ENCODE measurements around the gene CTIF.

The CTIF gene

GRCh38 chr18:48861181-48861708, 322.4 kb downstream of the CTIF start:
- no peak overlapping the region for H3K27ac ChIP-seq (ENCODE audit: poor library complexity, severe bottlenecking)
- no peak for TF ChIP-seq CTCF (IDR thresholded peaks at IDR 0.05; ENCODE audit: poor library complexity, severe bottlenecking)
- ATAC-seq (ENCODE audit: low read depth): no peak
- peak; percentile 43 for DNase-seq (ENCODE audit: low spot score)
- H3K9me3 ChIP-seq (ENCODE audit: severe bottlenecking): no peaks in the 10 kb centered on the region
- H3K4me1 ChIP-seq (ENCODE audit: insufficient read depth, poor library complexity, severe bottlenecking): no peaks in the 10 kb centered on the region
- H3K36me3 ChIP-seq (ENCODE audit: low read depth): no peaks in the 10 kb centered on the region
- H3K27me3 ChIP-seq (ENCODE audit: insufficient read depth, poor library complexity, severe bottlenecking): no peaks in the 10 kb centered on the region
- no peak overlapping the region for H3K4me3 ChIP-seq (ENCODE audit: severe bottlenecking)

- DNase-seq (ENCODE audit: low spot score): peak; percentile 45
- Histone ChIP-seq H3K36me3 (ENCODE audit: low read depth) (no peaks in the 10 kb centered on the region), H3K4me3 (ENCODE audit: severe bottlenecking) (no peak overlapping the region), H3K4me1 (ENCODE audit: insufficient read depth, poor library complexity, severe bottlenecking) (no peaks in the 10 kb centered on the region), H3K27ac (ENCODE audit: poor library complexity, severe bottlenecking) (no peak overlapping the region), H3K9me3 (ENCODE audit: severe bottlenecking) (no peaks in the 10 kb centered on the region), H3K27me3 (ENCODE audit: insufficient read depth, poor library complexity, severe bottlenecking) (no peaks in the 10 kb centered on the region)
- no peak for ATAC-seq (ENCODE audit: low read depth)
- no peak for TF ChIP-seq CTCF (IDR thresholded peaks at IDR 0.05; ENCODE audit: poor library complexity, severe bottlenecking)
Observed at GRCh38 chr18:48862132-48862531, 323.3 kb downstream of the CTIF start.

- no peak overlapping the region for H3K4me3 ChIP-seq (ENCODE audit: severe bottlenecking)
- DNase-seq (ENCODE audit: low spot score) (no peak), ATAC-seq (ENCODE audit: low read depth) (no peak)
- no peaks in the 10 kb centered on the region for H3K36me3 ChIP-seq (ENCODE audit: low read depth)
- TF ChIP-seq CTCF (IDR thresholded peaks at IDR 0.05; ENCODE audit: poor library complexity, severe bottlenecking): no peak
- no peaks in the 10 kb centered on the region for H3K27me3 ChIP-seq (ENCODE audit: insufficient read depth, poor library complexity, severe bottlenecking)
- no peak overlapping the region for H3K27ac ChIP-seq (ENCODE audit: poor library complexity, severe bottlenecking)
- H3K9me3 ChIP-seq (ENCODE audit: severe bottlenecking): no peaks in the 10 kb centered on the region
- H3K4me1 ChIP-seq (ENCODE audit: insufficient read depth, poor library complexity, severe bottlenecking): no peaks in the 10 kb centered on the region
Observed at GRCh38 chr18:48862678-48863270, 323.9 kb downstream of the CTIF start.

GRCh38 chr18:48863432-48864065, 324.7 kb downstream of the CTIF start:
- DNase-seq (ENCODE audit: low spot score): no peak
- H3K9me3 ChIP-seq (ENCODE audit: severe bottlenecking): no peaks in the 10 kb centered on the region
- H3K27me3 ChIP-seq (ENCODE audit: insufficient read depth, poor library complexity, severe bottlenecking): no peaks in the 10 kb centered on the region
- H3K4me3 ChIP-seq (ENCODE audit: severe bottlenecking): no peak overlapping the region
- no peak overlapping the region for H3K27ac ChIP-seq (ENCODE audit: poor library complexity, severe bottlenecking)
- no peak for ATAC-seq (ENCODE audit: low read depth)
- no peaks in the 10 kb centered on the region for H3K4me1 ChIP-seq (ENCODE audit: insufficient read depth, poor library complexity, severe bottlenecking)
- no peak for TF ChIP-seq CTCF (IDR thresholded peaks at IDR 0.05; ENCODE audit: poor library complexity, severe bottlenecking)
- H3K36me3 ChIP-seq (ENCODE audit: low read depth): no peaks in the 10 kb centered on the region

- Histone ChIP-seq H3K27me3 (ENCODE audit: insufficient read depth, poor library complexity, severe bottlenecking) (no peaks in the 10 kb centered on the region), H3K4me1 (ENCODE audit: insufficient read depth, poor library complexity, severe bottlenecking) (no peaks in the 10 kb centered on the region), H3K9me3 (ENCODE audit: severe bottlenecking) (no peaks in the 10 kb centered on the region), H3K27ac (ENCODE audit: poor library complexity, severe bottlenecking) (no peak overlapping the region), H3K4me3 (ENCODE audit: severe bottlenecking) (no peak overlapping the region), H3K36me3 (ENCODE audit: low read depth) (no peaks in the 10 kb centered on the region)
- TF ChIP-seq CTCF (IDR thresholded peaks at IDR 0.05; ENCODE audit: poor library complexity, severe bottlenecking): no peak
- DNase-seq (ENCODE audit: low spot score) (no peak), ATAC-seq (ENCODE audit: low read depth) (no peak)
Observed at GRCh38 chr18:48864876-48865275, 326.0 kb downstream of the CTIF start.
